AG08395 (cell line): Measurements from ENCODE around the gene LPIN2.
"Not testable (repeated sequence)": the region's sequence is repeated elsewhere in the genome, so short reads cannot be mapped to it uniquely, and the experiment has no call there.

Source experiments
- DNase-seq: peaks from one replicate; pipeline ENCODE4 v3.0.0; 2012; ENCODE audit warnings: mixed read lengths, low spot score

LPIN2 gene

GRCh38 chr18:3044931-3045698, 32.2 kb upstream of the LPIN2 start:
- DNase-seq = no peak

GRCh38 chr18:3042379-3042778, 29.4 kb upstream of the LPIN2 start:
- DNase-seq = no peak

GRCh38 chr18:3041843-3042242, 28.9 kb upstream of the LPIN2 start:
- DNase-seq = no peak

- no peak for DNase-seq
These were observed 27.9 kb upstream of the LPIN2 start for GRCh38 chr18:3040881-3041280.

DNA sequence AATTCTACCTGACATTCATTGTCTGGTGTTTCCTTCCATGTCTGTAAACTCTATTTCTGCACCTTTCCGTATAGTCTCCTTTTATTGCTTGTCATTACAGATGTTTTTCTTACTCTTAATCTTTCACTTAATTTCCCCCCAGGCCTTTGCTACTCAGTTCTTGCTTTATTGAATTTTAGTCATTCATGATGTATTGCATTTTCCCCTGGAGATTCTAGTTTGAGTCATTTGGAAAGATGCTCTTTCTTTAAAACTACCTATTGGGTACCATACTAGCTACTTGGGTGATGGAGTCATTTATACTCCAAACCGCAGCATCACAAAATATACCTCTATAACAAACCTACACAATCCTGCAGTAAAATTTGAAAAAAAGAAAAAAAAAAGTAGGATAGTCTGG, 27.2 kb upstream of the LPIN2 start:
- no peak for DNase-seq

- DNase-seq = peak; percentile 70
These were observed 24.5 kb upstream of the LPIN2 start for GRCh38 chr18:3037423-3037915.

DNA sequence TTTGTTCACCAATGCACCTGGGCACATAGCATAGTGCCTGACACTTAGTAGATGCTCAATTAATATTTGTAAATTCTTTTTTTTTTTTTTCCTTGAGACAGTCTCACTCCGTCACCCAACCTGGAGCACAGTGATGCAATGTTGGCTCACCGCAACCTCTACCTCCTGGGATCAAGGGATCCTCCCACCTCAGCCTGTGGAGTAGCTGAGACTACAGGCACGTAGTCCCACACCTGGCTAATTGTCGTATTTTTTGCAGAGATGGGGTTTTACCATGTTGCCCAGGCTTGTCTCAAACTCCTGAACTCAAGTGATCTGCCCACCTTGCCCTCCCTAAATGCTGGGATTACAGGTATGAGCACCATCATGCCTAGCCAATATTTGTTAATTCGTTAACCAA, 23.2 kb upstream of the LPIN2 start:
- DNase-seq = no peak

DNA sequence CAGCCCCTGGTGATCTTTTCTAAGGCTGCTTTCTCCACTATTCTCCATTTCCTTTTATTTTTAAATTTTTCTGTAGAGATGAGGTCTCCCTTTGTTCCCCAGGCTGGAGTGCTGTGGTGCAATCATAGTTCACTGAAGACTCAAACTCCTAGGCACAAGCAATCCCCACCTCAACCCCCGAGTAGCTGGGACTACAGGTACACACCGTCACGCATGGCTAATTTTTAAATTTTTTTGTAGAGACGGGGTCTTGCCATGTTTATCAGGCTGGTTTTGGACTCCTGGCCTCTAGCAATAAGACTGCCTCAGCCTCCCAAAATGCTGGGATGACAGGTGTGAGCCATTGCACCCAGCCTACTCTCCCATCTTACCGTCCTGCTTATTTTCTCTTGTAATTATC, 22.7 kb upstream of the LPIN2 start:
- no peak for DNase-seq

DNA sequence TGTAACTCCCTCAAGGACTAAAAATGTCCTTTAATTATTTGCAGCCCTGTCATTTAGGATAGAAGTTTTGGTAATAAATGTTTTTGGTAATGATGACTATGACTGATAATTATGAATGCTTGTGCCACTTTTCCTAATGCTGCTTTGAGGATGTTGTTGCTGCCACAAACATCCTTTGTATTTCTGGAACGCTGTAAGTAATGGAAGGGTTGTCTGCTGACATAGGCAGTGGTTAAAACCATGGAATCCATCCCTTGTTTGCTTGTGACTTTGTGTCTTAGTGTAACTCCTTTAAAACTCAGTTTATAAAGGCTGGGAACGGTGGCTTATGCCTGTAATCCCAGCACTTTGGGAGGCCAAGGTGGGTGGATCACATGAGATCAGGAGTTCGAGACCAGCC, 19.8 kb upstream of the LPIN2 start:
- DNase-seq = no peak

DNA sequence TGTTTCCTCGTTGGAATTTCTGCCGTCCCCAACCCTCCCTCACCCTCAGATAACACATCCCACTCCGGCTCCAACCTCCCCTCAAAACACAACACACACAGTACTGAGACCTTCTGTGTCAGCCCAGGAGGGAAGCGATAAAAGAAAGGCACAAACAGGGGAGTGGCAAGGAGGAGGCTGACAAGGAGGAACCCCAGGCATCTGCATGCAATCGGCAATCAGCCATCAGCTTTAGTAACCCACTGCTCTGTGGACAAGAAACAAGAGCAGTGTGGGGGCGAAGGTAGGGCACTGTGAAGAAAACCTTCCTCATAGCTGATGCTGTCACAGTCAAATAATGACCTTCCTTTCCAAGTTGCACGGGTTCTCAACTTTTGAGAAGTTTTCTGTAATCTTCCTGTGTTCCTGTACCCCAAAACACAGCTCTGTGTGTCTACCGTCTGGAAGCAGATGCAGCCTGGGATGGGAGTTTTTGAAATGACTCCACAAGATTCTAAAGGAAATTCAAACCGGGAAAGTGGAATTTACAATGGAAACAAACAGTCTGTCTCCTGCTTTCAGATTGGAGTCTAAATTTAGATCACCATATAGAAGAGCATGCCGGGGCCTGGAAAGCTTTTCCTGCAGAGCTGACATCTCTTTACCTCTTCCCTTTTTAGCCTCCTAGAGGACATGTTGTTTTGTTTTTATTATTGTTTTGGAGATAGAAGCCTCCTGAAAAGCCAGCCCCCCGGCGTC, 16.4 kb upstream of the LPIN2 start:
- no peak for DNase-seq

DNA sequence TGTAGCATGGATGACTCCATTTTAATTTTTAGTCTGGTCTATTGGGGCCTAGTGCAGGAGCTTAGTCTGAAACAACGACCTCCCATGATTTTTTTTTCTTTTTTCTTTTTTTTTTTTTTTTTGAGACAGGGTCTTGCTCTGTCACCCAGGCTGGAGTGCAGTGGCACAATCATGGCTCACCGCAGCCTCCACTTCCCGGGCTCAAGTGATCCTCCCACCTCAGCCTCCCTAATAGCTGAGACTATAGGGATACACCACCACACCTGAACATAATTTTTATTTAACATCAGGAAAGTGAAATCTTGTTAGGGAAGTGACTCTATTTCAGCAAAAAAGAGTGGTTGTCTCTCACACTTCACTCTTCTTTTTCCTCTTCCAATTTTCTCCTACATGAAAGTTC, 15.2 kb upstream of the LPIN2 start:
- not testable (repeated sequence) for DNase-seq

DNA sequence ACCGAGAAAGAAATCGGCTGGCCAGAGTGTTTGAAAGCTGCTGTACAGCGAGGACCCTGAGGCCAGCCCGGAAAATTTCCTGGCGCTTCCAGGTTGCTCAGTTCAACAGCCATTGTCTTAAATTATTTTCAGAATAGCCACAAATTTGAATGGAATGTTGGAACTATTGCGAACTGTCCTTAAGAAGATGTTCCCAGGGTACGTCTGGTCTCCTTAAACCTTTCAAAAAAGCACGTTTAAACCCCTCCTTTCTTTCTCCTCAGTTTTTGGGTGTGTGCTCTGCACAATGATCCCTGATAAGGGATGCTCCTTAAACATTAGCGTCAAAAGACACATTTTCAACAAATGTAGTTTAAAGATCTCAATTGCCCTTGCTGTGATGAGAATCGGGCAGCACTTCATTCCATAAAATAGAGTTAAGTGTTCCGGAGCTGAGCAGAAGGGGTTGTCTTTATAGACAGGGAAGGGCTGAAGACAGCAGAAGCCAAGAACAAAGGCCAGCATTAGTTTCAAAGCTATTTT, 14.5 kb upstream of the LPIN2 start:
- DNase-seq = peak; percentile 10

- no peak for DNase-seq
These were observed 12.6 kb upstream of the LPIN2 start for GRCh38 chr18:3025544-3025943.

GRCh38 chr18:3023603-3024002, 10.7 kb upstream of the LPIN2 start:
- not testable (repeated sequence) for DNase-seq

DNA sequence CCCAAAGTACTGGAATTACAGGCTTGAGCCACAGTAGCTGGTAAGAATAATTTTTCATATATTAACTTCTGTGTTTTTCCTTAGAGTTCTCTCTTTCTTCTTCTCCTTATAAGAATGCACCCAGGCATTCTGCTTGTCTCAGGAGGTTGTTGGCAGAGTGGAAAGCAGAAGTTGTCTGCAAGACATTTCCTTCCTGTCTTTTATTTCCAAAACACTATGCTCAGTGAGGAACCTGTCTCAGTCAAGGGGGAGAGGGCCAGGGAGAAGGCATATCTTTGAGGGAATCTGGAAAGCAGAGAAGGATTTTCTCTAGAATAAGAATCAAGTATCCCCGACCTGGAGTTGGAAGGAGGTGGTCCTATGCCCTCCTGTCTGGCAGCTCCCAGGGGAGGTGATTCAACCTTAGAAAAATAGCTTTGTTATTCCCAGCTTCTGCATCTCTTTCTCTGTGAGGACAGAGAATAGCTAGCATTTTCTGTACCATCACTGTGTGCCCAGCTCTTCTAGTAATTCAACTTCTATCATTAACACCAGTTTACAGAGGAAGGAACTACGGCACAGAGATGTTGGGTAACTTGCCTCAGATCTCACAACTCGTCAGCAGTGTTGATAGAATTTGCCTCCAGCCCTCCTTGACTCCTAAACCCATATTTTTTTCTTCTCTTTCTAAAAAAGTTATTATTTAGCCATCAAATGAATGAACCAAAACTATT, 3.8 kb upstream of the LPIN2 start:
- no peak for DNase-seq

GRCh38 chr18:3015851-3016250, 2.9 kb upstream of the LPIN2 start:
- no peak for DNase-seq

- peak; percentile 59 for DNase-seq
These were observed 2.3 kb upstream of the LPIN2 start for GRCh38 chr18:3015204-3015592.

- DNase-seq = no peak
These were observed 1.7 kb upstream of the LPIN2 start for GRCh38 chr18:3014503-3015203.

GRCh38 chr18:3012136-3013023, 564 bp downstream of the LPIN2 start:
- peak; percentile 27 for DNase-seq

DNA sequence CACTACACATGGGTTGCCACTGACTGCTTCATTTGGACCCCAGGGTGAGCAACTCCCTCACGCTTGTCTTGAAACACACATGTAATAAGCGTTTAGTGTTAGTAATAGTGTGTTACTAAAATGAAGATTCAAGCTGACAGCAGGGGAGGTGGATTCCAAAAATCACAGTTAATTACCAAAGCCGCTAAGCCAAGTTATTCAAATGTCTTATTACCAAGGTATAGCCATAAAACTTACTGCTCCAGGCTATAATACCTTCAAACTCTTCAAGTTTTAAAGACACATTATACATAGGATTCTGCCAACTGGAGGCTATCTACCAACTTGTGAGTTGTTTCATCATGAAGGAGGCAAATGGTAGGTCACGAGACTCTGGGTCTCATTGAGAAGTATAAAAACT, 2.9 kb downstream of the LPIN2 start:
- DNase-seq = no peak

GRCh38 chr18:3008541-3008940, 4.4 kb downstream of the LPIN2 start:
- peak; percentile 40 for DNase-seq
